K562 (cell line): ENCODE measurements around the gene GUK1. TPM values are rescaled to one million over a fixed set of nuclear protein-coding genes. Genes with fewer than 3 reads are reported as not detected.
A peak's percentile ranks its signal among the peaks of the same experiment; 100 is the strongest.

Source experiments
- ARID1B ChIP-seq: fragments of 450-650 bp; IDR thresholded peaks from 2 replicates; pipeline ENCODE4 v1.6.1; 2016; ENCODE audit warnings: antibody characterized with exemption, mild to moderate bottlenecking, inconsistent platforms
- ATF7 ChIP-seq: fragments of 450-650 bp; IDR thresholded peaks from 2 replicates; pipeline ENCODE4 v1.7.1; 2014; ENCODE audit warnings: mild to moderate bottlenecking, moderate library complexity
- CREB1 ChIP-seq, 2 experiments: sonication (generic) in 1 of 2; formaldehyde crosslinking in 1 of 2; IDR thresholded peaks; 2 replicates each; pipeline versions ENCODE4 v1.6.1 to v1.8.0; 2012 to 2022; ENCODE audit warnings: inconsistent platforms in 1 of 2, mild to moderate bottlenecking in 1 of 2, missing genetic modification reagents in 1 of 2, moderate library complexity in 1 of 2
- ESRRA ChIP-seq: fragments of 450-650 bp; IDR thresholded peaks from 2 replicates; pipeline ENCODE4 v1.6.1; 2014; ENCODE audit warnings: low read depth, mild to moderate bottlenecking, moderate library complexity, borderline replicate concordance
- FOXM1 ChIP-seq, 2 experiments: fragments of 450-650 bp in 1 of 2; sonication (generic) in 1 of 2; formaldehyde crosslinking in 1 of 2; IDR thresholded peaks; 2 replicates each; pipeline versions ENCODE4 v1.6.1 to v1.9.0; 2017 to 2022; ENCODE audit warnings: low read depth in 2 of 2, mild to moderate bottlenecking in 2 of 2, missing genetic modification reagents in 1 of 2, moderate library complexity in 1 of 2
- HMG20A ChIP-seq: fragments of 450-650 bp; formaldehyde crosslinking; conservative IDR thresholded peaks from 2 replicates; pipeline ENCODE4 v1.4.0; 2020; ENCODE audit warnings: mild to moderate bottlenecking, mixed read lengths
- MAFF ChIP-seq: IDR thresholded peaks from 2 replicates; pipeline ENCODE4 v1.6.1; 2012; ENCODE audit warnings: low read length, improper control_type of control experiment
- MEF2D ChIP-seq: conservative IDR thresholded peaks from 2 replicates; pipeline ENCODE4 v1.6.1; 2016; ENCODE audit warnings: low read depth, missing genetic modification characterization, missing compliant biosample characterization
- MXD1 ChIP-seq: fragments of 250-450 bp; sonication (Bioruptor Pico); IDR thresholded peaks from 2 replicates; pipeline ENCODE4 v1.8.0; 2021; ENCODE audit warnings: borderline replicate concordance, mild to moderate bottlenecking, moderate library complexity; ENCODE audit not compliant: poor library complexity, severe bottlenecking
- NR2C2 ChIP-seq, 2 experiments: fragments of 200-800 bp in 1 of 2; sonication (Bioruptor generic) in 1 of 2; sonication (generic) in 1 of 2; formaldehyde crosslinking in 1 of 2; IDR thresholded peaks; 2 replicates each; pipeline versions ENCODE4 v1.6.1 to v1.8.0; 2016 to 2022; ENCODE audit warnings: mild to moderate bottlenecking in 1 of 2, missing compliant biosample characterization in 1 of 2, missing genetic modification characterization in 1 of 2, missing genetic modification reagents in 1 of 2
- PCBP2 ChIP-seq: fragments of 200-400 bp; formaldehyde crosslinking; IDR thresholded peaks from 2 replicates; pipeline ENCODE4 v1.6.1; 2018; ENCODE audit warnings: low read length, low read depth, mild to moderate bottlenecking, moderate library complexity; ENCODE audit not compliant: poor library complexity, severe bottlenecking
- PML ChIP-seq: IDR thresholded peaks from 2 replicates; pipeline ENCODE4 v1.6.1; 2012; ENCODE audit warnings: low read length, inconsistent platforms
- POLR3G ChIP-seq: IDR thresholded peaks from 2 replicates; pipeline ENCODE4 v1.6.1; 2011; ENCODE audit not compliant: insufficient read length, insufficient replicate concordance; ENCODE audit errors: extremely low read depth
- SMC3 ChIP-seq: conservative IDR thresholded peaks from 2 replicates; pipeline ENCODE4 v1.6.1; 2011; ENCODE audit warnings: low read depth, low read length, improper control_type of control experiment; ENCODE audit not compliant: insufficient read depth
- TEAD4 ChIP-seq, 2 experiments: sonication (generic) in 1 of 2; formaldehyde crosslinking in 1 of 2; IDR thresholded peaks; 2 replicates each; pipeline versions ENCODE4 v1.6.1 to v1.8.0; 2012 to 2022; ENCODE audit warnings: borderline replicate concordance in 1 of 2, inconsistent platforms in 1 of 2, low read length in 1 of 2, mild to moderate bottlenecking in 1 of 2, missing genetic modification reagents in 1 of 2
- USF1 ChIP-seq: sonication (generic); formaldehyde crosslinking; IDR thresholded peaks from 2 replicates; pipeline ENCODE4 v1.9.0; 2022; ENCODE audit warnings: mild to moderate bottlenecking, missing genetic modification reagents
- ZBED1 ChIP-seq: IDR thresholded peaks from 2 replicates; pipeline ENCODE4 v1.6.1; 2014
- ZZZ3 ChIP-seq: fragments of 450-650 bp; IDR thresholded peaks from 2 replicates; pipeline ENCODE4 v1.6.1; 2016; ENCODE audit warnings: antibody characterized with exemption, mild to moderate bottlenecking, moderate library complexity
- polyA plus RNA-seq, 8 experiments: library from polyadenylated mRNA; depleted of rRNA in 4 of 8; stranded (reverse) in 5 of 8; unstranded in 3 of 8; fragments of >200 nt; fragmentation: Nextera tagmentation in 2 of 8; fragmentation: Illumina TruSeq in 1 of 8; extraction: Ambion mirVana in 2 of 8; extraction: Trizol in 1 of 8; gene quantifications; 2 replicates each; pipeline versions ENCODE4 v1.2.1 to v1.2.3, GENCODE V29; 2011 to 2014; ENCODE audit warnings: inconsistent platforms in 1 of 8, missing spikeins in 1 of 8
- total RNA-seq, 7 experiments: library from RNA; depleted of rRNA in 6 of 7; stranded (reverse); fragments of >200 nt in 6 of 7; fragmentation: Illumina TruSeq in 2 of 7; extraction: Trizol in 2 of 7; gene quantifications; 2 replicates each; pipeline versions ENCODE4 v1.2.1 to v1.2.3, GENCODE V29; 2011 to 2021; ENCODE audit warnings: low replicate concordance in 1 of 7
- TF ChIP-seq, protein P1 (sequence below): sonication (generic); formaldehyde crosslinking; IDR thresholded peaks from 2 replicates; pipeline ENCODE4 v1.8.0; 2022; ENCODE audit warnings: mild to moderate bottlenecking, low read depth, missing genetic modification reagents
- TF ChIP-seq, protein P2 (sequence below): fragments of 450-650 bp; conservative IDR thresholded peaks from 2 replicates; pipeline ENCODE4 v1.6.1; 2016; ENCODE audit warnings: missing genetic modification characterization, low read depth, mild to moderate bottlenecking, missing compliant biosample characterization, moderate library complexity
- TF ChIP-seq, protein P3 (sequence below): fragments of 250-450 bp; sonication (Bioruptor Pico); IDR thresholded peaks from 2 replicates; pipeline ENCODE4 v1.4.0; 2020

Gene GUK1
- total and polyA plus RNA-seq, 9 of the 15 experiments (the other 6 are each of a cell fraction or from before 2014, with no cell fraction given), result 7.0 to 331 (median 132) TPM

DNA sequence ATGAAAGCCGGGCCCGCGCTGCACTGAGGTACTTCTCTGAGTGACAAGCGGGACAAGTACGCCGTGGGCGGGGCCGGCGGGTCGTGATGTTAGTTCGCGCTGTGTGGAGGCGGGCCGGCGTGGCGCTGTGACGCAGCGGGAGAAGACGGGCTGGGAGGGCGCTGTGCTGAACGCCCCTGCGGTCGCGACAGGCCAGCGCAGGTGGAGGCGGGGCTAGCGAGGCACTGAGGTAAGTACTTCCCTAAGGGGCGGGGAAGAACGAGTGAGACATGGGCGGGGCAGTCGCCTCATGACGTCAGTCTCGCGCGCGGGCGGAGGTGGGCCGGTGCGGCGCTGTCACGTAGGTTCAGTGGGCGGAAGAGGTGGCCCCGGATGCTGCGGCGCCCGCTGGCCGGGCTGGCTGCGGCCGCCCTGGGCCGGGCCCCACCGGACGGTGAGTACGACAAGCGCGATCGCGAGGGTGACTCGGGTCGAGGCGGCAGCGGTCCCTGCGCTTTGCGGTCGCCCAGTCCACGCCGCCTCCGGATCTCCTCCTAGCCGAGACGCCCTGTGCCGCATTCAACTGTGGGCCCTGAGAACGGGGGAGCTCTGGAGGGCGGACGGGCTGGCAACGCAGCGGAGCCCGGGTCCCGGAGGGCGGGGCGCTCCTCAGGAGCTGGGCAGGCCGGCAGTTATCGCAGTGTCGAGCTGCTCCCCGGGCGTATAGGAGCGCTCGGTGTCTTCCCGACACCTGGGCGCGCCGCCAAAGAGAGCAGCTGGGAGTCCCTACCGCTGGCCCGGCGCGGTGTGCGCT is at the start of gene GUK1 (continued):
- TF ChIP-seq, protein P1, sequence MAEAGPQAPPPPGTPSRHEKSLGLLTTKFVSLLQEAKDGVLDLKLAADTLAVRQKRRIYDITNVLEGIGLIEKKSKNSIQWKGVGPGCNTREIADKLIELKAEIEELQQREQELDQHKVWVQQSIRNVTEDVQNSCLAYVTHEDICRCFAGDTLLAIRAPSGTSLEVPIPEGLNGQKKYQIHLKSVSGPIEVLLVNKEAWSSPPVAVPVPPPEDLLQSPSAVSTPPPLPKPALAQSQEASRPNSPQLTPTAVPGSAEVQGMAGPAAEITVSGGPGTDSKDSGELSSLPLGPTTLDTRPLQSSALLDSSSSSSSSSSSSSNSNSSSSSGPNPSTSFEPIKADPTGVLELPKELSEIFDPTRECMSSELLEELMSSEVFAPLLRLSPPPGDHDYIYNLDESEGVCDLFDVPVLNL (CRISPR knock-in tag), result peak; percentile 81; the same call in 1 of the 2 replicates
- peak; percentile 98 for TF ChIP-seq CREB1 (IDR thresholded peaks at IDR 0.05)
- peak; percentile 98 for TF ChIP-seq CREB1 (CRISPR knock-in tag; IDR thresholded peaks at IDR 0.05)
- no peak for TF ChIP-seq PCBP2
- no peak for TF ChIP-seq ZZZ3
- TF ChIP-seq ATF7, result peak; percentile 99
- 0 out of 2 replicates have a peak, but pooled peaks have one; percentile 48 for TF ChIP-seq PML
- peak; percentile 59 for TF ChIP-seq USF1
- no peak for TF ChIP-seq HMG20A (CRISPR knock-in tag)
- TF ChIP-seq NR2C2 (CRISPR knock-in tag; IDR thresholded peaks at IDR 0.05), result 0 out of 2 replicates have a peak, but pooled peaks have one; percentile 71
- peak; percentile 82; the same call in 1 of the 2 replicates for TF ChIP-seq NR2C2 (tag; IDR thresholded peaks at IDR 0.05)
- TF ChIP-seq MAFF, result no peak
- TF ChIP-seq MEF2D (tag), result no peak
- peak; percentile 63 for TF ChIP-seq MXD1 (CRISPR knock-in tag)
- peak; percentile 42; the same call in 1 of the 2 replicates for TF ChIP-seq ARID1B
- peak; percentile 93 for TF ChIP-seq ESRRA
- TF ChIP-seq, protein P2, sequence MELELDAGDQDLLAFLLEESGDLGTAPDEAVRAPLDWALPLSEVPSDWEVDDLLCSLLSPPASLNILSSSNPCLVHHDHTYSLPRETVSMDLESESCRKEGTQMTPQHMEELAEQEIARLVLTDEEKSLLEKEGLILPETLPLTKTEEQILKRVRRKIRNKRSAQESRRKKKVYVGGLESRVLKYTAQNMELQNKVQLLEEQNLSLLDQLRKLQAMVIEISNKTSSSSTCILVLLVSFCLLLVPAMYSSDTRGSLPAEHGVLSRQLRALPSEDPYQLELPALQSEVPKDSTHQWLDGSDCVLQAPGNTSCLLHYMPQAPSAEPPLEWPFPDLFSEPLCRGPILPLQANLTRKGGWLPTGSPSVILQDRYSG (tag), result no peak
- TF ChIP-seq, protein P3, sequence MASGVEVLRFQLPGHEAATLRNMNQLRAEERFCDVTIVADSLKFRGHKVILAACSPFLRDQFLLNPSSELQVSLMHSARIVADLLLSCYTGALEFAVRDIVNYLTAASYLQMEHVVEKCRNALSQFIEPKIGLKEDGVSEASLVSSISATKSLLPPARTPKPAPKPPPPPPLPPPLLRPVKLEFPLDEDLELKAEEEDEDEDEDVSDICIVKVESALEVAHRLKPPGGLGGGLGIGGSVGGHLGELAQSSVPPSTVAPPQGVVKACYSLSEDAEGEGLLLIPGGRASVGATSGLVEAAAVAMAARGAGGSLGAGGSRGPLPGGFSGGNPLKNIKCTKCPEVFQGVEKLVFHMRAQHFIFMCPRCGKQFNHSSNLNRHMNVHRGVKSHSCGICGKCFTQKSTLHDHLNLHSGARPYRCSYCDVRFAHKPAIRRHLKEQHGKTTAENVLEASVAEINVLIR (CRISPR knock-in tag), result peak; percentile 96
- TF ChIP-seq ZBED1, result peak; percentile 99
- no peak for TF ChIP-seq POLR3G
- no peak for TF ChIP-seq FOXM1 (IDR thresholded peaks at IDR 0.05; ENCODE audit: low read depth)
- peak; percentile 24; the same call in 1 of the 2 replicates for TF ChIP-seq FOXM1 (CRISPR knock-in tag; IDR thresholded peaks at IDR 0.05; ENCODE audit: low read depth)
- 0 out of 2 replicates have a peak, but pooled peaks have one; percentile 8 for TF ChIP-seq TEAD4 (IDR thresholded peaks at IDR 0.05; ENCODE audit: low read length)
- no peak for TF ChIP-seq TEAD4 (CRISPR knock-in tag; IDR thresholded peaks at IDR 0.05; ENCODE audit: borderline replicate concordance)
- no peak for TF ChIP-seq SMC3
